Mesangial cell (primary cell): ENCODE data around the gene POLR1G. TPM values are rescaled to one million over a fixed set of nuclear protein-coding genes. Genes with fewer than 3 reads are reported as not detected.

Experiments used
- total RNA-seq: library from RNA; depleted of rRNA; stranded (reverse); fragments of >200 nt; gene quantifications from 2 replicates; pipeline ENCODE4 v1.2.3, GENCODE V29; 2015

POLR1G gene
- total RNA-seq, result 6.0 and 24.6 TPM in 2 replicates

GRCh38 chr19:45406226-45407090 is at the start of gene POLR1G:
POLR1G (plus strand) TSS chr19:45406644; CDS start chr19:45406697, 53 bp downstream.

GRCh38 chr19:45370410-45371204 is 35.8 kb upstream of the POLR1G start, which contains the start of gene ERCC2:
ERCC2 (minus strand) TSS chr19:45370573; CDS start chr19:45370540, 33 bp downstream.

GRCh38 chr19:45404557-45405434 is 1.6 kb upstream of the POLR1G start, which contains the start of gene PPP1R13L:
PPP1R13L (minus strand) TSS chr19:45405069; CDS start chr19:45398318, 6,751 bp downstream.

GRCh38 chr19:45423589-45424190 is 17.2 kb downstream of the POLR1G start, which contains the start of gene ERCC1:
ERCC1 (minus strand) TSS chr19:45423917; CDS start chr19:45423374, 543 bp downstream.

Other genes starting within 250 kb of the POLR1G start
- gene NKPD1, start 245.7 kb upstream of the POLR1G start, total RNA-seq, result under 0.01 and 0.25 TPM in 2 replicates
- gene TRAPPC6A, start 228.4 kb upstream of the POLR1G start, total RNA-seq, result 7.8 and 52.2 TPM in 2 replicates
- 6.5 and 8.5 TPM in 2 replicates for gene BLOC1S3, start 227.9 kb upstream of the POLR1G start, total RNA-seq
- gene EXOC3L2, start 161.2 kb upstream of the POLR1G start, total RNA-seq, result 0.13 TPM in 1 of 2 replicates, not detected in the other
- gene MARK4, start 155.4 kb upstream of the POLR1G start, total RNA-seq, result 10.8 and 41.7 TPM in 2 replicates
- gene CKM, start 83.8 kb upstream of the POLR1G start, total RNA-seq, result not detected in 2 replicates
- 1.3 and 2.2 TPM in 2 replicates for gene KLC3, start 65.9 kb upstream of the POLR1G start, total RNA-seq
- gene ERCC2, start 36.1 kb upstream of the POLR1G start, total RNA-seq, result 34.6 and 46.6 TPM in 2 replicates
- 23.8 and 31.1 TPM in 2 replicates for gene PPP1R13L, start 1.6 kb upstream of the POLR1G start, total RNA-seq
- gene ERCC1, start 17.3 kb downstream of the POLR1G start, total RNA-seq, result 97.6 and 131 TPM in 2 replicates
- 15.2 and 20.0 TPM in 2 replicates for gene FOSB, start 61.4 kb downstream of the POLR1G start, total RNA-seq
- gene RTN2, start 90.4 kb downstream of the POLR1G start, total RNA-seq, result 11.7 and 24.2 TPM in 2 replicates
- gene PPM1N, start 91.8 kb downstream of the POLR1G start, total RNA-seq, result 1.0 TPM in 1 of 2 replicates, not detected in the other
- gene VASP, start 100.8 kb downstream of the POLR1G start, total RNA-seq, result 140 and 199 TPM in 2 replicates
- 8.5 and 11.9 TPM in 2 replicates for gene OPA3, start 178.2 kb downstream of the POLR1G start, total RNA-seq
- not detected in 2 replicates for gene GPR4, start 195.6 kb downstream of the POLR1G start, total RNA-seq
- gene EML2, start 232.8 kb downstream of the POLR1G start, total RNA-seq, result 16.4 and 17.9 TPM in 2 replicates